ENCODE data around the gene VSTM2B.

The VSTM2B gene

GRCh38 chr19:29497241-29497640 is 28.6 kb upstream of the VSTM2B start:
- no peak for DNase-seq

- no peak for DNase-seq
Observed at GRCh38 chr19:29497686-29498436, 27.9 kb upstream of the VSTM2B start.

- no peak for DNase-seq
Observed at GRCh38 chr19:29499261-29499920, 26.4 kb upstream of the VSTM2B start.

- no peak for DNase-seq
Observed at GRCh38 chr19:29499921-29500590, 25.7 kb upstream of the VSTM2B start.

GRCh38 chr19:29501816-29502580 is 23.8 kb upstream of the VSTM2B start:
- DNase-seq: no peak

- DNase-seq: no peak
Observed at GRCh38 chr19:29502581-29502850, 23.3 kb upstream of the VSTM2B start.

- DNase-seq: no peak
Observed at GRCh38 chr19:29503140-29503758, 22.5 kb upstream of the VSTM2B start.

- DNase-seq: no peak
Observed at GRCh38 chr19:29503785-29504184, 22.0 kb upstream of the VSTM2B start.

GRCh38 chr19:29504454-29504853 is 21.3 kb upstream of the VSTM2B start:
- no peak for DNase-seq

GRCh38 chr19:29505097-29505824 is 20.5 kb upstream of the VSTM2B start:
- DNase-seq: no peak

- no peak for DNase-seq
Observed at GRCh38 chr19:29506619-29506911, 19.2 kb upstream of the VSTM2B start.

GRCh38 chr19:29507081-29507860 is 18.5 kb upstream of the VSTM2B start:
- no peak for DNase-seq

GRCh38 chr19:29508181-29508580 is 17.6 kb upstream of the VSTM2B start:
- DNase-seq: no peak

GRCh38 chr19:29509456-29509855 is 16.3 kb upstream of the VSTM2B start:
- DNase-seq: no peak

- DNase-seq: no peak
Observed at GRCh38 chr19:29510701-29511265, 15.0 kb upstream of the VSTM2B start.

- DNase-seq: no peak
Observed at GRCh38 chr19:29511768-29512167, 14.0 kb upstream of the VSTM2B start.

- no peak for DNase-seq
Observed at GRCh38 chr19:29512748-29513147, 13.0 kb upstream of the VSTM2B start.

- DNase-seq: no peak
Observed at GRCh38 chr19:29514525-29515232, 11.1 kb upstream of the VSTM2B start.

- DNase-seq: no peak
Observed at GRCh38 chr19:29515233-29515619, 10.6 kb upstream of the VSTM2B start.

- no peak for DNase-seq
Observed at GRCh38 chr19:29515706-29516357, 10.0 kb upstream of the VSTM2B start.

All from NCI-H187 (cell line).